Endothelial cell of umbilical vein (primary cell): Measurements from ENCODE around the gene DNAH10. TPM values are rescaled to one million over a fixed set of nuclear protein-coding genes. Genes with fewer than 3 reads are reported as not detected.

Experiments used
- BruUV-seq: library from RNA; stranded (reverse); fragments of 400-500 nt; replicated peaks from 2 replicates; lab custom pipeline; 2021; lab: Mats Ljungman, UMichigan
- CTCF ChIA-PET: fragments of 300-600, 350-600 bp; sonication (Branson Sonifier 250); formaldehyde crosslinking; loops from one replicate; lab custom pipeline; 2021; ENCODE audit warnings: antibody characterized with exemption, inconsistent platforms; lab: Charles Lee
- POLR2A ChIA-PET: fragments of 300-600, 350-600 bp; sonication (Branson Sonifier 250); formaldehyde crosslinking; loops from one replicate; lab custom pipeline; 2021; ENCODE audit warnings: antibody characterized with exemption, inconsistent platforms; lab: Charles Lee
- DNase-seq: peaks from one replicate; pipeline ENCODE4 v3.0.0-alpha.2; 2011; ENCODE audit warnings: low read depth, low spot score
- FAIRE-seq: peaks from 2 replicates; lab custom pipeline; 2011; peaks lifted over from hg19 to GRCh38; lab: Jason Lieb, UNC
- H2AFZ ChIP-seq: 2 replicates; pipeline ENCODE4 v1.6.0; 2012; ENCODE audit warnings: low read depth, low read length, control low read depth, inconsistent platforms
- H3K27ac ChIP-seq: 2 replicates; pipeline ENCODE4 v1.5.1; 2011; ENCODE audit warnings: low read depth, mild to moderate bottlenecking, control low read depth, low read length, moderate library complexity; ENCODE audit not compliant: insufficient read depth
- H3K27me3 ChIP-seq, 2 experiments: 2 replicates each; pipeline versions ENCODE4 v1.6.0 to v1.6.1; 2011; ENCODE audit warnings: low read length in 2 of 2, mixed read lengths in 1 of 2; ENCODE audit not compliant: control insufficient read depth in 2 of 2, insufficient read depth in 2 of 2
- H3K36me3 ChIP-seq, 2 experiments: 2 replicates in 1 of 2; 3 replicates in 1 of 2; pipeline ENCODE4 v1.5.1; 2011; ENCODE audit warnings: low read length in 2 of 2, mild to moderate bottlenecking in 1 of 2, moderate library complexity in 1 of 2; ENCODE audit not compliant: control insufficient read depth in 2 of 2, insufficient read depth in 2 of 2; ENCODE audit errors: extremely low read depth in 1 of 2
- H3K4me1 ChIP-seq: 3 replicates; pipeline ENCODE4 v1.5.1; 2011; ENCODE audit warnings: mild to moderate bottlenecking, low read length; ENCODE audit not compliant: control insufficient read depth, insufficient read depth; ENCODE audit errors: extremely low read depth
- H3K4me2 ChIP-seq: 2 replicates; pipeline ENCODE4 v1.6.1; 2011; ENCODE audit warnings: low read length, control low read depth, mixed read lengths; ENCODE audit not compliant: insufficient read depth
- H3K4me3 ChIP-seq, 3 experiments: fragments of 200-600 bp in 1 of 3; sonication (generic), shearing (Covaris generic) in 1 of 3; replicated peaks in 1 of 3; 2 replicates each; pipeline ENCODE4 v1.5.1; 2011 to 2016; ENCODE audit warnings: control low read depth in 3 of 3, low read length in 3 of 3, mild to moderate bottlenecking in 2 of 3, inconsistent platforms in 1 of 3, low read depth in 1 of 3, moderate library complexity in 1 of 3; ENCODE audit not compliant: insufficient read depth in 1 of 3
- H3K79me2 ChIP-seq: 2 replicates; pipeline ENCODE4 v1.6.0; 2012; ENCODE audit warnings: low read length, inconsistent platforms; ENCODE audit not compliant: control insufficient read depth, insufficient read depth
- H3K9ac ChIP-seq: replicated peaks from 2 replicates; pipeline ENCODE3; 2011; ENCODE audit warnings: low read length, control low read depth; ENCODE audit not compliant: insufficient read depth; ENCODE audit errors: extremely low read depth
- H3K9me1 ChIP-seq: replicated peaks from 3 replicates; pipeline ENCODE4 v1.6.0; 2011; ENCODE audit warnings: mild to moderate bottlenecking, low read length; ENCODE audit not compliant: control insufficient read depth, insufficient read depth; ENCODE audit errors: extremely low read depth
- H3K9me3 ChIP-seq: replicated peaks from 2 replicates; pipeline ENCODE4 v1.5.1; 2012; ENCODE audit warnings: low read length, inconsistent platforms; ENCODE audit not compliant: control insufficient read depth, insufficient read depth
- H4K20me1 ChIP-seq: replicated peaks from 2 replicates; pipeline ENCODE3; 2011; ENCODE audit warnings: mild to moderate bottlenecking, low read length; ENCODE audit not compliant: control insufficient read depth, insufficient read depth; ENCODE audit errors: extremely low read depth
- CTCF ChIP-seq, 2 donors: IDR thresholded peaks; 1 replicate in 1 of 2; 2 replicates in 1 of 2; pipeline ENCODE4 v1.5.1; 2011; ENCODE audit warnings: low read length in 2 of 2, mild to moderate bottlenecking in 2 of 2, moderate library complexity in 2 of 2, control low read depth in 1 of 2, inconsistent platforms in 1 of 2, low read depth in 1 of 2; ENCODE audit not compliant: insufficient read depth in 1 of 2; ENCODE audit errors: extremely low read depth in 1 of 2
- EZH2 ChIP-seq: IDR thresholded peaks from 2 replicates; pipeline ENCODE4 v1.6.1; 2012; ENCODE audit warnings: borderline replicate concordance, low read depth, mild to moderate bottlenecking, moderate library complexity, low read length, inconsistent platforms; ENCODE audit not compliant: severe bottlenecking
- FOS ChIP-seq: IDR thresholded peaks from 2 replicates; pipeline ENCODE4 v1.6.1; 2011; ENCODE audit warnings: mild to moderate bottlenecking, low read length, moderate library complexity, borderline replicate concordance; ENCODE audit not compliant: insufficient read depth
- GATA2 ChIP-seq: IDR thresholded peaks from 2 replicates; pipeline ENCODE4 v1.7.0; 2011; ENCODE audit warnings: low read depth, mild to moderate bottlenecking, moderate library complexity, mixed read lengths, low read length; ENCODE audit not compliant: insufficient read length, insufficient read depth
- JUN ChIP-seq: IDR thresholded peaks from 2 replicates; pipeline ENCODE4 v1.6.1; 2011; ENCODE audit warnings: borderline replicate concordance, low read depth; ENCODE audit not compliant: insufficient read length, insufficient read depth
- MAX ChIP-seq: IDR thresholded peaks from 2 replicates; pipeline ENCODE4 v1.6.1; 2011; ENCODE audit not compliant: insufficient read depth, insufficient read length
- MYC ChIP-seq: IDR thresholded peaks from one replicate; pipeline ENCODE4 v1.6.1; 2011; ENCODE audit warnings: mild to moderate bottlenecking, low read depth, low read length
- POLR2A ChIP-seq: IDR thresholded peaks from 2 replicates; pipeline ENCODE4 v1.6.1; 2012; ENCODE audit warnings: low read depth, mild to moderate bottlenecking, control low read depth, low read length
- POLR2AphosphoS5 ChIP-seq: IDR thresholded peaks from 2 replicates; pipeline ENCODE4 v1.6.1; 2012; ENCODE audit warnings: low read depth, mild to moderate bottlenecking, control low read depth, low read length, moderate library complexity; ENCODE audit not compliant: insufficient read depth
- dilution Hi-C: fragments of 300-500 bp; cut with MboI; formaldehyde crosslinking; loops from one replicate; pipeline ENCODE4 v1.15.0; 2019; ENCODE audit warnings: low sequenced_read_pairs; ENCODE audit not compliant: extremely low pct_ligation_motif_present
- intact Hi-C: fragments of 100-400 bp; cut with micrococcal nuclease; formaldehyde crosslinking; loops from one replicate; pipeline ENCODE4 v1.10.0; 2022
- polyA plus RNA-seq, 4 experiments: library from polyadenylated mRNA; depleted of rRNA in 3 of 4; stranded (reverse) in 3 of 4; unstranded in 1 of 4; fragments of >200 nt; gene quantifications; 2 replicates each; pipeline versions ENCODE4 v1.2.1 to v1.2.3, GENCODE V29; 2011 to 2012; ENCODE audit warnings: missing spikeins in 1 of 4
- total RNA-seq: library from RNA; stranded (reverse); gene quantifications from 2 replicates; pipeline ENCODE4 v1.2.3, GENCODE V29; 2021

DNAH10 gene
- total and polyA plus RNA-seq, 2 donors (not counting 3 experiments of a cell fraction or from before 2014, with no cell fraction given) = 0.04 to 0.31 TPM

GRCh38 chr12:123934016-123934620, 172.0 kb downstream of the DNAH10 start:
- FAIRE-seq (no peak), DNase-seq (no peak)
- TF ChIP-seq FOS (no peak), POLR2AphosphoS5 (no peak)
- Histone ChIP-seq H4K20me1 (no peaks in the 10 kb centered on the region), H2AFZ (no peak overlapping the region), H3K4me2 (no peak overlapping the region), H3K27me3 (no peaks in the 10 kb centered on the region), H3K36me3 (peaks cover 0 to 2% of the 10 kb centered on the region in 2 experiments), H3K9ac (no peak overlapping the region), H3K27ac (no peak overlapping the region), H3K4me1 (no peaks in the 10 kb centered on the region), H3K4me3 (no peak overlapping the region), H3K9me3 (no peaks in the 10 kb centered on the region), H3K9me1 (no peaks in the 10 kb centered on the region), H3K79me2 (no peaks in the 10 kb centered on the region)
- intact Hi-C loops (no loop called here), dilution Hi-C loops (no loop called here)
- no TSS peak for BruUV-seq
- ChIA-PET CTCF (interaction anchor here (1.0 to 1.5 kb wide), 3 partner anchors 13 to 28 kb away, joined by 3 read pairs; no protein-coding TSS in a partner anchor), POLR2A (no interaction called here)

- Histone ChIP-seq H3K36me3 (peaks cover 0 to 2% of the 10 kb centered on the region in 2 experiments), H3K27me3 (no peaks in the 10 kb centered on the region), H4K20me1 (no peaks in the 10 kb centered on the region), H3K27ac (no peak overlapping the region), H3K9ac (no peak overlapping the region), H3K4me3 (no peak overlapping the region), H3K79me2 (no peaks in the 10 kb centered on the region), H3K9me1 (no peaks in the 10 kb centered on the region), H3K4me2 (no peak overlapping the region), H2AFZ (no peak overlapping the region), H3K9me3 (no peaks in the 10 kb centered on the region), H3K4me1 (no peaks in the 10 kb centered on the region)
- DNase-seq (no peak), FAIRE-seq (no peak)
- BruUV-seq = no TSS peak
- TF ChIP-seq MAX (no peak), POLR2AphosphoS5 (no peak), FOS (no peak), POLR2A (no peak), CTCF (IDR thresholded peaks at IDR 0.05; ENCODE audit: extremely low read depth in 1 of 2, insufficient read depth in 1 of 2, low read depth in 1 of 2, low read length in 2 of 2) (no peak), JUN (no peak), MYC (no peak), GATA2 (no peak), EZH2 (no peak)
- ChIA-PET POLR2A (no interaction called here), CTCF (interaction anchor here (1.1 to 1.5 kb wide), 2 partner anchors 13 to 17 kb away, joined by 3 read pairs; no protein-coding TSS in a partner anchor)
- intact Hi-C loops (no loop called here), dilution Hi-C loops (no loop called here)
Observed at GRCh38 chr12:123934829-123935228, 172.7 kb downstream of the DNAH10 start.
